Measurements from ENCODE around the gene INO80D.
"Not testable (repeated sequence)": the region's sequence is repeated elsewhere in the genome, so short reads cannot be mapped to it uniquely, and the experiment has no call there.

The INO80D gene

DNA sequence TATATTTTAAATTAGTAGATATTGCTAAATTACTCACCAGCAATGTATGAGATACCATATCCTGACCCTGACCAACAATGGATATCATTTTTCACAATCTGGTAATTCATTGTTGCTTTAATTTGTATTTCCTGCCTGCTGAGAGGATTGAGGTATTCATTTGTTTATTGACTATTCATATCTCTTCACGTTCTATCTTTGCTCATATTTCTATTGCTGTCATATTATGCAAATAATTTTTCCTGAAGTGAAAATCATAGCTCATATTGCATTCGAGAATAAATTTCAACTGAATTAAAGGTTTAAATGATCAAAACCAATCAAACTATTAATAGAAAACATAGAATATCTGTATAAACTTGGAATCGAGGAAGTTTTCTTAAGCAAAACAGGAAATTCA, 31.0 kb downstream of the INO80D start:
- no peak for DNase-seq (ENCODE audit: low read depth)
- TF ChIP-seq, protein P1, sequence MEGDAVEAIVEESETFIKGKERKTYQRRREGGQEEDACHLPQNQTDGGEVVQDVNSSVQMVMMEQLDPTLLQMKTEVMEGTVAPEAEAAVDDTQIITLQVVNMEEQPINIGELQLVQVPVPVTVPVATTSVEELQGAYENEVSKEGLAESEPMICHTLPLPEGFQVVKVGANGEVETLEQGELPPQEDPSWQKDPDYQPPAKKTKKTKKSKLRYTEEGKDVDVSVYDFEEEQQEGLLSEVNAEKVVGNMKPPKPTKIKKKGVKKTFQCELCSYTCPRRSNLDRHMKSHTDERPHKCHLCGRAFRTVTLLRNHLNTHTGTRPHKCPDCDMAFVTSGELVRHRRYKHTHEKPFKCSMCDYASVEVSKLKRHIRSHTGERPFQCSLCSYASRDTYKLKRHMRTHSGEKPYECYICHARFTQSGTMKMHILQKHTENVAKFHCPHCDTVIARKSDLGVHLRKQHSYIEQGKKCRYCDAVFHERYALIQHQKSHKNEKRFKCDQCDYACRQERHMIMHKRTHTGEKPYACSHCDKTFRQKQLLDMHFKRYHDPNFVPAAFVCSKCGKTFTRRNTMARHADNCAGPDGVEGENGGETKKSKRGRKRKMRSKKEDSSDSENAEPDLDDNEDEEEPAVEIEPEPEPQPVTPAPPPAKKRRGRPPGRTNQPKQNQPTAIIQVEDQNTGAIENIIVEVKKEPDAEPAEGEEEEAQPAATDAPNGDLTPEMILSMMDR (conservative IDR thresholded peaks at IDR 0.05; ENCODE audit: low read depth, low read length): no peak
- no peak overlapping the region for H3K4me3 ChIP-seq (ENCODE audit: low read length)

DNA sequence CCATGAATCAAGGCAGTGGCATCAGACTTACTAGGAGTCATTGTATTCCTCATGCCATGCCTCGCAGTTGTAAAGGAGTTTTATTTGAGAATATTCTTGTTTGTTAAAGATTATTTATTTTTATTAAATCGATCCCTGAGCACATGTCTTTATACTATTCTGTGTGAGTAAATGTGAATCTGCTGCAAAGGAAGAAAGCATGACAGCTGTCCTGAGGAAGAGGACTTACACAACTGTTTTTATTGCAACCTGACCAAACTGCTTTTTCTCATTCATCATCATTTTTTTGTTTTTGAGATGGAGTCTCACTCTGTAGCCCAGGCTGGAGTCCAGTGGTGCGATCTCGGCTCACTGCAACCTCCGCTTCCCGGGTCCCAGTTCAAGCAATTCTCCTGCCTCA, 34.1 kb downstream of the INO80D start:
- DNase-seq (ENCODE audit: low read depth): no peak
- TF ChIP-seq, protein P1 (conservative IDR thresholded peaks at IDR 0.05; ENCODE audit: low read depth, low read length): no peak
- H3K4me3 ChIP-seq (ENCODE audit: low read length): no peak overlapping the region

DNA sequence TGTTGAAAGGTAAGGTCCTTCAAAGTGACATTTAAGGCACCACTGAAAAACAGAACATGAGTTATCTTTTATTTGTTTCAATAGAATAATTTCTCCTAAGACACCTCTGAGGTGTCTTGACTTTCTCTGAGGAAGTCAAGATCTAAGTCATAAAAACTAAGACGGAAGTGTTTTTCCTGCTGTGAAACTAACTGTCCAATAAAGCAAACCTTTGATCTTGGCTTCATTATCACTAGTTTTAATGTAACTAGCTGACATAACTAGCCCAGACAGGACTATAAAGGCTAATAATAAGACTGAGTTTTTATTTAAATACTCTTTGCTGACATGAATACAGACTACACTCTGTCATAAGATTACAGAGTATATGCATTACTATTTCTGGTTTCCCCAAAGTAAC, 36.6 kb downstream of the INO80D start:
- no peak overlapping the region for H3K4me3 ChIP-seq (ENCODE audit: low read length)
- DNase-seq (ENCODE audit: low read depth): no peak
- TF ChIP-seq, protein P1 (conservative IDR thresholded peaks at IDR 0.05; ENCODE audit: low read depth, low read length): no peak

DNA sequence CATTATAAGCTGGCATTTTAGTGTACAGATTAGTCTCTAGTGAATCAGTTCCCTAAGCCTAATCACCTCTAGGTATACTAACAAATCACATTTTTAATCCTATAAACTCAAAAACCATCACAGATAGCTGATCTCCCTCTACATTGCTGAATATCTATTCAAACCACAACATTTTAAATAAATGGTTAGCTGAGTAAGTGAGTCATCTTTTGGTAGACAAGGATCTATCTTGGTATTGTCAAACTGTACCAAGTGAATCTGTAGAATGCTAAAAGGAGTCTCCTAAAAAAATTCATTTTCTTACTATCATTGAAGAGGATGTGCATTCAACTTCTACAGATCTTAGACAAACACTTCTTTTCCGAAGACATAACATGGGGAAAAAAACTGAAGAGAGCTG, 40.7 kb downstream of the INO80D start:
- TF ChIP-seq, protein P1 (conservative IDR thresholded peaks at IDR 0.05; ENCODE audit: low read depth, low read length): no peak
- H3K4me3 ChIP-seq (ENCODE audit: low read length): no peak overlapping the region
- DNase-seq (ENCODE audit: low read depth): no peak

DNA sequence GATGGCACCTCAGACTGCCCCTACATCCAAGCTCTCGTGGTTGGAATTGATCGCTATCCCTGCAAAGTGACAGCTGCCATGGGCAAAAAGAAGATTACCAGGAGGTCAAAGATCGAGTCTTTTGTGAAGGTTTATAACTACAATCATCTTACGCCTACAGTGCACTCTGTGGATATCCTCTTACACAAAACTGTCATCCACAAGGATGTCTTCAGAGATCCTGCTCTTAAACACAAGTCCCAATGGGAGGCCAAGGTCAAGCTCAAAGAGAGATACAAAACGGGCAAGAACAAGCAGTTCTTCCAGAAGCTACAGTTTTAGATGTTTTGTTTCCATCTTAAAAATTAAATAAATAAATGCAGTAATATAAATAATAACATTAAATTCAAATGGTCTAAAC, 45.4 kb downstream of the INO80D start:
- TF ChIP-seq, protein P1 (conservative IDR thresholded peaks at IDR 0.05; ENCODE audit: low read depth, low read length): no peak
- no peak for DNase-seq (ENCODE audit: low read depth)
- no peak overlapping the region for H3K4me3 ChIP-seq (ENCODE audit: low read length)

DNA sequence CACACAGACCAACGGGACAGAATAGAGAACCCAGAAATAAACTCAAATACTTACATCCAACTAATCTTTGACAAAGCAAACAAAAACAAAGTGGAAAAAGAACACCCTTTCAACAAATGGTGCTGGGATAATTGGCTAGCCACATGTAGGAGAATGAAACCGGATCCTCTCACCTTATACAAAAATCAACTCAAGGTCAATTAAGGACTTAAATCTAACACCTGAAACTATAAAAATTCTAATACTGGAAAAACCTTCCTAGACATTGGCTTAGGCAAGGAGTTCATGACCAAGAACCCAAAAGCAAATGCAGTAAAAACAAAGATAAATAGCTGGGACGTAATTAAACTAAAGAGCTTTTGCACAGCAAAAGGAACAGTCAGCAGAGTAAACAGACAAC, 50.6 kb downstream of the INO80D start:
- DNase-seq (ENCODE audit: low read depth): not testable (repeated sequence)

DNA sequence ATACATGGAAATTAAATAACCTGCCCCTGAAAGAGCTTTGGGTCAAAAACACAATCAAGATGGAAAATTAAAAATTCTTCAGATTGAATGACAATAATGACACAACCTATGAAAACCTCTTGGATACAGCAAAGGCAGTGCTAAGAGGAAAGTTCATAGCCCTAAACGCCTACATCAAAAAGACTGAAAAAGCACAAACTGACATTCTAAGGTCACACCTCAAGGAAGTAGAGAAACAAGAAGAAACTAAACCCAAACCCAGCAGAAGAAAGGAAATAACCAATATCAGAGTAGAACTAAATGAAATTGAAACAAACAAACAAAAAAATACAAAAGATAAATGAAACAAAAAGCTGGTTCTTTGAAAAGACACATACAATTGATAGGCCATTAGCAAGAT, 52.5 kb downstream of the INO80D start:
- H3K4me3 ChIP-seq (ENCODE audit: low read length); DNase-seq (ENCODE audit: low read depth): not testable (repeated sequence)

More for the DNA sequence above, 50.6 kb downstream of the INO80D start:
- H3K4me3 ChIP-seq (ENCODE audit: low read length): not testable (repeated sequence)

DNA sequence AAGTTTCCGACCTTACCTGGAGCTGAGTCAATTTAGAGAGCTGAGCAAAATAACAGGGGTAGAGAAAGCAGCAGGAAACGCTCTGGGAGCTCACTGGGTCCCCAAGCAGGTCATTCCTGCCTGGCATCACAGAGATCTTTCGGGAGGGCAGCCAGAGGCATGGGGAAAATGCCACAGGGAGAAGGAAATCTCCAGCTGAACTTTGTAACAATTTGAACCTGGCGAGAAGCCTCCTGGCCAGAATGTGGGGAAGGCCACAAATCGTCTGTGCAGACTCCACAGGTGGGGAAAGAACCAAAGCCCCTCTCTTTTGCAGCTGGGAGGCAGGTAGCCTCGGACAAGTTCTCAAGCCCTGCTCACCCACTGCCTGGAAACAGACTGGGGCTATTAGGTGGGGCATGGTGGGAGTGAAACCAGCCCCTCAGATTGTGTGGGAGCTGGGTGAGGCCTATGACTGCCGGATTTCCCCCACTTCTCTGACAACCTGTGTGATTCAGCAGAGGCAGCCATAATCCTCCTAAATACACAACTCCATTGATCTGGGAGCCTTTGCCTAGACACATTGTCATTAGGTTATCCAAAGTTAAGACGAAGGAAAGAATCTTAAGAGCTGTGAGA, 53.9 kb downstream of the INO80D start:
- H3K4me3 ChIP-seq (ENCODE audit: low read length): no peak overlapping the region
- TF ChIP-seq, protein P1 (conservative IDR thresholded peaks at IDR 0.05; ENCODE audit: low read depth, low read length): no peak
- no peak for DNase-seq (ENCODE audit: low read depth)
